Measurements from ENCODE around the gene GNA14.

The GNA14 gene

GRCh38 chr9:77384406-77384805 lies 263.7 kb downstream of the GNA14 start:
- no peak for DNase-seq

GRCh38 chr9:77375956-77376532 lies 272.1 kb downstream of the GNA14 start:
- DNase-seq, result no peak

- no peak for DNase-seq
Observed at GRCh38 chr9:77374266-77374665, 273.9 kb downstream of the GNA14 start.
